ENCODE results near the gene FBXL4.
A peak's percentile ranks its signal among the peaks of the same experiment; 100 is the strongest.

FBXL4 gene

GRCh38 chr6:98836962-98837944, 110.5 kb downstream of the FBXL4 start:
- DNase-seq = no peak

GRCh38 chr6:98836025-98836961, 111.5 kb downstream of the FBXL4 start:
- DNase-seq = no peak

GRCh38 chr6:98835149-98836024, 112.4 kb downstream of the FBXL4 start:
- no peak for DNase-seq

GRCh38 chr6:98834060-98835031, 113.4 kb downstream of the FBXL4 start, which contains the start of gene POU3F2:
TSS of gene POU3F2 (plus strand) at chr6:98834574. CDS start at chr6:98834874, 300 bp downstream.
- peak; percentile 96 for DNase-seq

- DNase-seq = peak; percentile 51
These were observed 114.3 kb downstream of the FBXL4 start for GRCh38 chr6:98833307-98834059.

- no peak for DNase-seq
These were observed 114.8 kb downstream of the FBXL4 start for GRCh38 chr6:98833057-98833306.

- no peak for DNase-seq
These were observed 115.3 kb downstream of the FBXL4 start for GRCh38 chr6:98832284-98833056.

- DNase-seq = no peak
These were observed 115.8 kb downstream of the FBXL4 start for GRCh38 chr6:98831959-98832283.

- DNase-seq = no peak
These were observed 116.4 kb downstream of the FBXL4 start for GRCh38 chr6:98831057-98831958.

GRCh38 chr6:98830146-98830545, 117.6 kb downstream of the FBXL4 start:
- DNase-seq = no peak

GRCh38 chr6:98828941-98829411, 118.8 kb downstream of the FBXL4 start:
- no peak for DNase-seq

- no peak for DNase-seq
These were observed 119.4 kb downstream of the FBXL4 start for GRCh38 chr6:98828211-98828788.

GRCh38 chr6:98827295-98828159, 120.2 kb downstream of the FBXL4 start:
- DNase-seq = no peak

- DNase-seq = no peak
These were observed 122.0 kb downstream of the FBXL4 start for GRCh38 chr6:98825600-98826230.

- DNase-seq = no peak
These were observed 122.7 kb downstream of the FBXL4 start for GRCh38 chr6:98824902-98825599.

Data from NCI-H2171 treated with DMSO at 0.1 percent for 48 hours (cell line).